Smooth muscle cell (in vitro differentiated cells): Measurements from ENCODE around the gene ARID5A. TPM values are rescaled to one million over a fixed set of nuclear protein-coding genes. Genes with fewer than 3 reads are reported as not detected.

ENCODE experiments used
- DNase-seq: peaks from one replicate; lab custom pipeline; 2025; ENCODE audit not compliant: unreplicated experiment; lab: John Stamatoyannopoulos, UW
- H2AFZ ChIP-seq: fragments of 200-600 bp; sonication (generic); 2 replicates; pipeline ENCODE4 v1.6.0; 2016; ENCODE audit warnings: antibody characterized with exemption, low read depth, mild to moderate bottlenecking
- H3F3A ChIP-seq: fragments of 200-600 bp; sonication (generic); 2 replicates; pipeline ENCODE4 v1.6.0; 2017; ENCODE audit warnings: antibody characterized with exemption, low read depth
- H3K27ac ChIP-seq: fragments of 200-600 bp; sonication (generic); 2 replicates; pipeline ENCODE4 v1.5.1; 2016; ENCODE audit warnings: low read depth, mild to moderate bottlenecking
- H3K27me3 ChIP-seq: fragments of 200-600 bp; sonication (generic); 2 replicates; pipeline ENCODE4 v1.6.1; 2016; ENCODE audit warnings: low read depth, mild to moderate bottlenecking
- H3K36me3 ChIP-seq: fragments of 200-600 bp; sonication (generic); 2 replicates; pipeline ENCODE4 v1.5.1; 2016; ENCODE audit warnings: low read depth
- H3K4me1 ChIP-seq: fragments of 200-600 bp; sonication (generic); 2 replicates; pipeline ENCODE4 v1.5.1; 2016; ENCODE audit warnings: low read depth
- H3K4me2 ChIP-seq: fragments of 200-600 bp; sonication (generic); 2 replicates; pipeline ENCODE4 v1.6.0; 2016; ENCODE audit warnings: mild to moderate bottlenecking
- H3K4me3 ChIP-seq: fragments of 200-600 bp; sonication (generic); 2 replicates; pipeline ENCODE4 v1.5.1; 2016; ENCODE audit warnings: mild to moderate bottlenecking
- H3K79me2 ChIP-seq: fragments of 200-600 bp; sonication (generic); 2 replicates; pipeline ENCODE4 v1.6.0; 2016; ENCODE audit warnings: low read depth, mild to moderate bottlenecking
- H3K9ac ChIP-seq: fragments of 200-600 bp; sonication (generic); 2 replicates; pipeline ENCODE4 v1.6.0; 2016; ENCODE audit warnings: low read depth
- H3K9me3 ChIP-seq: fragments of 200-600 bp; sonication (generic); replicated peaks from 2 replicates; pipeline ENCODE4 v1.5.1; 2016; ENCODE audit warnings: low read depth
- H4K20me1 ChIP-seq: fragments of 200-600 bp; sonication (generic); 2 replicates; pipeline ENCODE4 v1.6.0; 2016; ENCODE audit warnings: low read depth
- WGBS: methylation state at CpG from one replicate; pipeline ENCODE4 v1.1.7; 2016; ENCODE audit warnings: low lambda C conversion rate; 5-methylcytosine and 5-hydroxymethylcytosine counted together
- polyA plus RNA-seq: library from polyadenylated mRNA; unstranded; fragments of >200 nt; fragmentation: Nextera tagmentation; extraction: Ambion mirVana; gene quantifications from 2 replicates; pipeline ENCODE4 v1.2.1, GENCODE V29; 2016
- total RNA-seq: library from RNA; depleted of rRNA; stranded (reverse); fragments of >200 nt; gene quantifications from 2 replicates; pipeline ENCODE4 v1.2.3, GENCODE V29; 2014
- TF ChIP-seq, protein P1 (sequence below): fragments of 200-600 bp; sonication (generic); IDR thresholded peaks from 2 replicates; pipeline ENCODE4 v1.5.1; 2017; ENCODE audit warnings: borderline replicate concordance, mild to moderate bottlenecking, antibody characterized with exemption; ENCODE audit not compliant: insufficient read depth, poor library complexity, severe bottlenecking

The ARID5A gene
- total and polyA plus RNA-seq, 2 experiments from 2014 or later, result 12.1 to 25.6 TPM

DNA sequence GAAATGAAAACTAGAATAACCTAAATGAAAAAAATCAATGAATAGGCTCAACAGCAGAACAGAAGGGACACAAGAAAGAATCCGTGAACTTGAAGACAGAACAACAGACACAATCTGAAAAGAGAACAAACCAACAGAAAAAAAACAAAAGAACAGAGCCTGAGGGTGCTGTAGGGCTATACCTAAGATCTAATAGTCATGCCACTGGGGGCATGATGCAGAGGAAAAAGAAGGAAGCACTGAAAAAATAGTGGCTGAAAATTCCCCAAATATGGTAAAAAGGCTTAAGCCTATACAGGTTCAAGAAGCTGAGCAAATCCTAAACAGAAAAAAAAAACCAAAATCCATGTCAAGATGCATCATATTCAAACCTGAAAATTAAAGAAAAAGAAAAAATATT lies 51.3 kb downstream of the ARID5A start:
- Histone ChIP-seq H3K36me3 (no peaks in the 10 kb centered on the region), H3F3A (no peaks in the 10 kb centered on the region), H3K4me3 (no peak overlapping the region), H4K20me1 (no peaks in the 10 kb centered on the region), H3K79me2 (no peaks in the 10 kb centered on the region), H3K4me2 (no peak overlapping the region), H3K4me1 (no peaks in the 10 kb centered on the region), H3K27me3 (no peaks in the 10 kb centered on the region), H3K9me3 (no peaks in the 10 kb centered on the region), H3K27ac (no peak overlapping the region), H2AFZ (no peak overlapping the region), H3K9ac (no peak overlapping the region)
- TF ChIP-seq, protein P1, sequence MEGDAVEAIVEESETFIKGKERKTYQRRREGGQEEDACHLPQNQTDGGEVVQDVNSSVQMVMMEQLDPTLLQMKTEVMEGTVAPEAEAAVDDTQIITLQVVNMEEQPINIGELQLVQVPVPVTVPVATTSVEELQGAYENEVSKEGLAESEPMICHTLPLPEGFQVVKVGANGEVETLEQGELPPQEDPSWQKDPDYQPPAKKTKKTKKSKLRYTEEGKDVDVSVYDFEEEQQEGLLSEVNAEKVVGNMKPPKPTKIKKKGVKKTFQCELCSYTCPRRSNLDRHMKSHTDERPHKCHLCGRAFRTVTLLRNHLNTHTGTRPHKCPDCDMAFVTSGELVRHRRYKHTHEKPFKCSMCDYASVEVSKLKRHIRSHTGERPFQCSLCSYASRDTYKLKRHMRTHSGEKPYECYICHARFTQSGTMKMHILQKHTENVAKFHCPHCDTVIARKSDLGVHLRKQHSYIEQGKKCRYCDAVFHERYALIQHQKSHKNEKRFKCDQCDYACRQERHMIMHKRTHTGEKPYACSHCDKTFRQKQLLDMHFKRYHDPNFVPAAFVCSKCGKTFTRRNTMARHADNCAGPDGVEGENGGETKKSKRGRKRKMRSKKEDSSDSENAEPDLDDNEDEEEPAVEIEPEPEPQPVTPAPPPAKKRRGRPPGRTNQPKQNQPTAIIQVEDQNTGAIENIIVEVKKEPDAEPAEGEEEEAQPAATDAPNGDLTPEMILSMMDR, result no peak
- DNase-seq, result no peak
- WGBS, result 97% methylated on average over 1 of the region's 1 CpG

DNA sequence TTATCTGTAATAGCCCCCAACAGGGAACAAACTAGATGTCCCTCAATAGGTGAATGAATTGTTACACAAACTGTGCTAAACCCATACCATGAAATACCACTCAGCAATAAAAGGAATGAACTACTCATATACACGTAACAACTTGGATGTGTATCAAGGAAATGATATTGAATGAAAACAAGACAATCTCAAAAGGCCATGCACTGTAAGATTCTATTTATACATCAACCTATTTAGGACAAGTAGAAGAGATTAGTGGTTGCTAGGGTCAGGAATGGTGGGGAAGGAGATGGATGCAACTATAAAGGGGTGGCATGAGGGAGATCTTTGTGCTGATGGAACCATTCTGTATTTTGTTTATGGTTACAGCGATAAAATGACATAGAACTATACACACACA lies 54.5 kb downstream of the ARID5A start:
- no peak overlapping the region for H3K27ac ChIP-seq
- H3K36me3 ChIP-seq, result peaks cover 9% of the 10 kb centered on the region
- H3K9me3 ChIP-seq, result no peaks in the 10 kb centered on the region
- H4K20me1 ChIP-seq, result no peaks in the 10 kb centered on the region
- H2AFZ ChIP-seq, result no peak overlapping the region
- DNase-seq, result no peak
- TF ChIP-seq, protein P1, result no peak
- H3K4me1 ChIP-seq, result no peaks in the 10 kb centered on the region
- H3K27me3 ChIP-seq, result no peaks in the 10 kb centered on the region
- H3F3A ChIP-seq, result no peaks in the 10 kb centered on the region
- H3K4me2 ChIP-seq, result no peak overlapping the region
- 94% methylated on average over 2 of the region's 2 CpGs for WGBS
- no peaks in the 10 kb centered on the region for H3K79me2 ChIP-seq
- no peak overlapping the region for H3K9ac ChIP-seq
- no peak overlapping the region for H3K4me3 ChIP-seq

DNA sequence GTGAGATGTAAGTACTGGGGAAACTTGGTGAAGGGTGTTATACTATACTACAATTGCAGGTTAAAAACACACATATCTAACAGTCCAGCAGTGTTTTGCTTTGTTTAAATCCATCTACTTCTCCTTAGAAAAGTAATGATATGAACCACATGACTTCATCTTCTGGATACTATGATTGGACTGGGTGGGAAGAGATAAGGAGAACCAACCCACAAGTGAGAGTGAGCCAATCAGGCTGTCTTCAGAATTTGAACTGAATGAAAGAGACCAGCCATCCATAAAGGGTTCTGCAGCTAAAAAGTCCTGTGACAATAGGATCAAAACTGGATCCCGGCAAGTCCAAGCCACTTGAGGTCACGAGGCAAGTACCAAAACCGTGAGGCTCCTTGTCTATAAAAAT lies 54.9 kb downstream of the ARID5A start:
- TF ChIP-seq, protein P1, result no peak
- Histone ChIP-seq H3K9me3 (no peaks in the 10 kb centered on the region), H3K9ac (no peak overlapping the region), H2AFZ (no peak overlapping the region), H3F3A (no peaks in the 10 kb centered on the region), H3K4me3 (no peak overlapping the region), H3K27ac (no peak overlapping the region), H3K27me3 (no peaks in the 10 kb centered on the region), H3K36me3 (peaks cover 9% of the 10 kb centered on the region), H3K79me2 (no peaks in the 10 kb centered on the region), H4K20me1 (no peaks in the 10 kb centered on the region), H3K4me2 (no peak overlapping the region), H3K4me1 (no peaks in the 10 kb centered on the region)
- no peak for DNase-seq
- WGBS, result 98% methylated on average over 3 of the region's 3 CpGs

DNA sequence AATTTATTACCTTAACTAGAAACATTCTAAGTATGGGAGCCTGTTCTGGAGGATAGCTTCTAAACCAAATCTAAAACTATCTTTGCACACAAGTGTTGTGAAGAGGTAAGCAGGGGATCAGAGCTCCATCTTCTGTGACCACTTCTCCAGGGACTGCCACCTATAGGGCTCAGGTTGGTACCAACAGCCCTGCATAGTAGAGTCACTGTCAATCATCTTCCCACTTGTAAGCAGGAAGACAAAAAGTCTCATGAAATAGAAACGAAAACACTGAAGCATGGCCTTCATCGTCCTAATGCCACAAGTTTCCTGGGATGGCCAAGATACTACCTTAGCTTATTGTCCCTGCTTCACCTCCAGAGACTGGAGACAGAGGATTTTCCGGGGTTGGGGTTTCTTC lies 57.7 kb downstream of the ARID5A start:
- H3K4me1 ChIP-seq, result no peaks in the 10 kb centered on the region
- H3K36me3 ChIP-seq, result peaks cover 9% of the 10 kb centered on the region
- 93% methylated on average over 3 of the region's 3 CpGs for WGBS

More for the DNA sequence above, 57.7 kb downstream of the ARID5A start:
- H3F3A ChIP-seq, result no peaks in the 10 kb centered on the region
- no peak overlapping the region for H3K9ac ChIP-seq
- H3K4me3 ChIP-seq, result no peak overlapping the region
- no peaks in the 10 kb centered on the region for H3K9me3 ChIP-seq
- TF ChIP-seq, protein P1, result no peak
- no peak overlapping the region for H3K27ac ChIP-seq
- H3K79me2 ChIP-seq, result no peaks in the 10 kb centered on the region
- H3K27me3 ChIP-seq, result no peaks in the 10 kb centered on the region
- no peak overlapping the region for H3K4me2 ChIP-seq
- H2AFZ ChIP-seq, result no peak overlapping the region
- DNase-seq, result no peak
- no peaks in the 10 kb centered on the region for H4K20me1 ChIP-seq
